DMS53 treated with DMSO at 0.1 percent for 48 hours (cell line): Measurements from ENCODE around the gene METTL25B.

Experiments used
- DNase-seq: peaks from one replicate; lab custom pipeline; 2025; ENCODE audit not compliant: unreplicated experiment; lab: John Stamatoyannopoulos, UW

Gene METTL25B

DNA sequence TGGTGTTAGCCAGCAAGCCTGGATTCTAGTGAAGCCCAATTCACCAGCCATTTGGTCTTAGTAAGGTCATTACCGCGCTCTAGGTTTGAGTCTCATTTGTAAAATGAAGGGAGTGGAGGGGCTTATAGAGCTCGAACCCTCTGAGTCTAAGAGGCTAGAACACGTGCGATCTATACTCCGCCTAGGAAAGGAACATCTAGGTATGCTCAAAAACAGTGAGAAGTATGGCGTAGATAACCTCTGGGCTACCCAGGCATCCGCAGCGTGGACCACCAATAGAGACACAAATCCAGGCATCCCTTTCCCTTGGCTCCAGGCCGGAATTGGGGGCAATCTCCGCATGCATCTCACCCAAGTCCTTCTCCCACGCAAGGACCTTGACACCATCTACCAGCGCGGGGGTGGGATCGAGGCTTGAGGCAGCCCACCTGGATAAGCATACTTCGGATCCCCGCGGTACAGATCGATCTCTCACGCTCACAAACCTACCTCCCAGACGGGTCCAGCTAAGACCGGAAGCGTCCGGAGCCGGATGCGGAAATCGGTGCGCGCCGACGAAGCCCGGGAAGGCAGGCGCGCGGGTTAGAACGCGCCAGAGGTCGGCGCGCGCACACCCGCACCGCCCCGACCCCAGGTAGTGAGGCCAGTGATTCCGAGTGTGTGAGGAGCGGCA, at the start of gene METTL25B:
Gene METTL25B (plus strand): TSS at position 544 of the 673 bp plus-strand sequence. CDS start 636 bp downstream, outside the sequence.
- peak; percentile 72 for DNase-seq

DNA sequence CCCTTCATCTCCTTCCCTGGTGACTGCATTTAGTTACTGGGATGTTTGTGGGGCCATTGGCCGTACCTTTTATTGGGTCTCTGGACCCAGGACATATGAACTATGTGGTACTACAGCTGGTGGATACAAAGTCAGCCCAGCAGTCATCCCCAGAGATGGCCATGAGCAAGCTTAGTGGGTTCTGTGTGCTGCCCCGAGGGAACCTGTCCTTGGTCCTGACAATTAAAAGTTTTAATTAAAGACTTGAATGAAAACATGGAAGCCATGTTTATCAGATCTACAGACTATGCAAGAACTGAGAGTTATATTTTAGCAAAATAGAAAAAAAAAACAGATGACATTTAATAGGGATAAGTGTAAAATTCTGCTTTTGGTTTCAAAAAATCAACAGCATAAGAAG, 48.2 kb upstream of the METTL25B start:
- DNase-seq, result no peak

DNA sequence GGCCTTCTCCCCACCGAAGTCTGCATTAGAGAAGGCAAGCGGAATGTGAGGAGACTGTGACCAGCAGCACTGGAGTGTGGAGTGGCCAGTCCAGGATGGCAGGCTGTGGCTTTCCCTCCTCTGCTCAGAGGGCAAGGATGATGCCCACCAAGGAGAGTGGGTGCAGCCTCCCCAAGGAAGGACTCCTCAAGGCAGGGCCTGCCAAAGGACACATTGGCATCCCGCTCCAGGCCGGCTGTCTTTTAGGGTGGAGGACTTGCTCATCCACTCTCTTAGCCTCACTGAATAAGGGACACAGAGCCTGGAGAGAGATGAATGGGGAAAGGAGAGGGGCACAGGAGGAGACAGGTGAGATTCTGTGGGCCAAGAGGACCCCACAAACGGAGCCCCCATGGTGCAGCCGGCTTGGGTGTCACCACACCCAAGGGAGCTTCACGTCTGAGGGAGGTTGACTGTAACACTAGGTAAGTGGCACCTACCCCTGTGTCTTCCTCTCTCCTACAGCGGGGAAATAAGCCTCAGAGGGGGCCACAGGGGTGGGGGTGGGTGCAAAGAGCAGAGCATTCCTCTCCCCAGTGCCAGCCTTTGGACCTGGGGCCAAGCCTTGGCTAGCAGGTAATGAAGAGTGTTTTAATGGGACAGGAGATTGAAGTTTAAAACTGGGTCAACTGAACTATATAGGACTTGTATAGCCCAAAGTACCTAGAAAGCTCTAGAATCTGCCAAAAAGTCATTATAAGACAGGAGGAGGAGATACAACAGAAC, 46.9 kb upstream of the METTL25B start:
- no peak for DNase-seq

DNA sequence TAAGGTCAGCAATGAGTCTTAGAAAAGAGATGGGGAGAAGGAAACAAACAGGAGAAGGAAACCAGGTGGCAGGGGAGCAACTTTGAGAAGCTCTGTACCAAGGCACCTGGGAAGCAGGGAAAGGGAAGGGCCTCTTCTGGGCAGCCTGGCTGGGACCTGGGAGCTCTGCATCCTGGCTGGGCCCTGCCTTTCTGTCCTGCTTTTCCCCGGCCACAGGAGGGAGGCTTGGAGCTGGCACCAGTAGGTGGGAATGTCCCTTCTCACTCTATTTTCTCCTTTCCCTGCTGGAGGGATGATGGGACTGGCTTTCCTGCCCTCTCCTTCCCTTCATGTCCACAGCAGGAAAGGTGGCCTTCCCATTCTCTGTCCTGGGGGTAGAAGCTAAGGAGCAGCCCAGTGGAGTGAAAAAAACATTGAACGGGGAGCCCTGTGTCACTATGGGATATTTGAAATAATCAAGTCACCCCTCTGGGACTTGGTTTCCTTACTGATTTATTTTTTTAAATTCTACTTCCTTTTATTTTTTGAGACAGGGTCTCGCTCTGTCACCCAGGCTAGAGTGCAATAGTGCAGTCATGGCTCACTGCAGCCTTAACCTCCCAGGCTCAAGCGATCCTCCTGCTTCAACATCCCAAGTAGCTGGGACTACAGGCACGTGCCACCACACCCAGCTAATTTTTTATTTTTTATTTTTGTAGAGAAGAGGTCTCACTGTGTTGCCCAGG, 45.9 kb upstream of the METTL25B start:
- DNase-seq, result no peak

DNA sequence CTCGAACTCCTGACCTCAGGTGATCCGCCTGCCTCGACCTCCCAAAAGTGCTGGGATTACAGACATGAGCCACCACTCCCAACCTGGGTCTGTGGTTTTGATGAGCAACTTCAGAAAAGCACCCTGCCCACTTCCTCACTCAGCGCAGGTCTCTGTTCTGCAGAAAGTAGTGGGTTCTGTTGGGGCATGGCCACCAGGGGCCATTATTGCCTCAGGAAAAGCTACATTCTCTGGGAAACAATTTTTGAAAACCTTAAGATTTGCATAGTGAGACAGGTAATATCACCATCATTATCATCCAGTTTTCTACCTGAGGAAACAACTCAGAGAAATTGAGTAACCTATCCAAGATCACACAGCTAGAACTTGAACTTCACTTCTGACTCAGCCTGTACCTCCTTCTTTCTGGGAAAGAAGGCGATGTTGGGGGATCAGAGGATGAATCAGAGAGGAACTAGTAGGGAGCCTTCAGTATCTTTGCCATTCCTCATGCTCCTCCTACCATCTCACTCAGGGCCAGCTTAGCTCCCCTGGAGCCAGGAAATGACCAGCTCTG, 44.0 kb upstream of the METTL25B start:
- no peak for DNase-seq

DNA sequence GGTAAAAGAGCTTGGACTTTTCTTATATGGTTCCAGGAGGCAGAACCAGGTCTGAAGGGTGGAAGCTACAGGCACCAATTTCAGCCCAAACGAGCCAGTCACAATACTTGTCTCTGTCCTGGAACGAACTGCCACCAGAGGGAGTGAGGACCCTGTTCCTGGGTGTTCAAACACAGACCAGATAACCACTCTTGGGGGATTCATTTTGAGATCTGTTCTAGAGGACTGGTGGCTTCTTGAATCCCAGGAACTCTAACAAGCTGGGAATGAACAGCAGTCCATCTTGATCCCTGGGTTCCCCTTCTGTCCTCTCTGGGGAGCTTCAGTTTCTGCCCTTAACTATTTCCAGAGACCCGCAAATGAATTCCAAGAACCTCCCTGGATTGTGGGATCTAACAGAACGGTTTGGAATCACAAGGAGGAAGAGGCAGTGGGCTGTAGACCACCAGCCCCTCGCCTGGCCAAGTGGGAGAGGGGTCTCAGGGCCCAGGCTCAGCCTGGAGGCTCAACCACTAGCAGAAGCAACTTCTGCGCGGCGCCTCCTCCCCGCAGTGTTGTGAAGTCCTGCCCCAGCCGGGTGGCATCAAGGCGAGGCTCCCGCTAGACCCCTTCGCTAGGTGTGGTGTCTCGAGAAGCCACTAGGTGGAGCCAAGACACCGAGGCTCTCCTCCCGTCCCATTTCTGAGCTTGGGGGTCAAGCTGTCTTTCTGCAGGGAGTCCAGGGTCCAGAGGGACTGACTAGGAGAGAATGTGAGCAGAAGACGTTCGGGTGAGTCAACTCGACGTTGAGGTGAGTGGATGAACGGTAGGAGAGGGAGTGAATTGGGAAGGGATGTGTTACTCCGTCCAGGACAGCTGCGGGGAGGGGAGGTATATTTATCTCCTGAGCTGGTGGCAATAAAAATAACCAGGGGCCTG, 39.0 kb upstream of the METTL25B start:
- DNase-seq, result peak; percentile 80

DNA sequence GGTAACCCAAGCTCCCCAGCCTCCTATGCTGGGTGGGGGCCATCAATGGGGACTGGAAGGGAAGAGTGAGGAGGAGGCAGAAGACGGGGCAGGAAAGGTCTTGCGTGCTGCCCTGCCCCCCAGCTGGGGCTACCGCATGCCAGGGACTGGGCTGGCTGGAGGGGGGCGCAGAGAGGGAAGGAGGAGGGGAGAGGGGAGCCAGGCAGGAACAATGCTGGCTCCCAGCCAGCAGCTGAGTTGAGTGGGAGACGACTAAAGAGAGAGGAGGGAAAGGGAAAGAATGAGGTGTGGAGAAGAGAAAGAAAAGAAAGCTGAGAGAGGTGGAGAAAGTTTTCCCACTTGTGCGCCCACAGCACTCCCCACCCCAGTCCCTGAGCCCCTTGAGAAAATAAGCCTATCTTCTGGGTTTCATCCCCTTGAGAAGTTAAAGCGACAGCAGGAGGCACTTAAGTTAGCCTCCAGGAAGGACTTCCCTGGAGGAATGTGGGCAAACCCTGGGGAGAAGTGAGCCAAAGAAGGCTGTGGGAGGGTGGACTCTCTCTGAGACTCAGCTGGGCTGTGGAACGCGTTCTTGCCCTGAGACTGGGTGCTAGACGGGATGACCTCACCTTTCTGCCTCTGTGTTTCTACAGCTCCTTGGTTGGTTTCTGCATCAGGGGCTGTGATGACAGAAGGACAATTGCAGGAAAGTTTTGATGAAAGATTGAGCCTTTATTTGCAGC, 38.2 kb upstream of the METTL25B start:
- no peak for DNase-seq

DNA sequence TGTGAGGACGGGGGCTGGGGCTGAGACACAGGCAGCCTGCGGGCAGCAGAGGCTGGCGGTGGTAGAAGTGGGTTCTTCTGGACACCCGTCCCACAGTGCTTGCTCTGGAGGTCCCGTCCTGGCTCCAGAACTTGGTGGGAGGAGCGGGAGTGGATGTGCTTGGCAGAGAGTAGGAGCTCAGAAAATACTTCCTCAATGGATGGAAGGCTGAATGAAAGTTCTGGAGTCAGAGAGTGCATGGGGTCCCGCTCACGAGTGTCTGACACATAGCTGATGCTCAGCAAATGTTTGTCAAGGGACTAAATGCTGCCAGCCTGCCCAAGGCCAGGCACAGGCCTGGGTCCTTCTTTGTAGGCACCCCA, 37.6 kb upstream of the METTL25B start:
- no peak for DNase-seq

DNA sequence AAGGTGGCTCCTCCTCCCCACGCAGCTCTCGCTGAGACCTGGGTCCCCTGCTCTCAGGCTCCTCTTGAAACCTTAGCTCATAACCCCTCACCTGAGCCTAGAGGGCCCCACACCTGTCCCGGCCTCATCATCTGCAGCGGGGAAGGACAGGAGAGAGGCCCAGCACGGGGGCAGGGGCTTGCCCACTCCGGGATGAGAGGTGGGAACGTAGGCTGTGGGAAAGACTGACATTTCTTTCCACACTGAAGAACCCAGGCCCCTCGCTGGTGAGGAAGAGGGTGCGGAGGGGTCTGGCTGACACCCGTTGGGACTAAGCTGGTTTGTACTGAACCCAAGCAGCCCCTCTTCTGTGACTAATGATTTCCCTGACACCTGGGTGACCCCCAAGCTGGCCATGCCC, 37.1 kb upstream of the METTL25B start:
- DNase-seq, result no peak

DNA sequence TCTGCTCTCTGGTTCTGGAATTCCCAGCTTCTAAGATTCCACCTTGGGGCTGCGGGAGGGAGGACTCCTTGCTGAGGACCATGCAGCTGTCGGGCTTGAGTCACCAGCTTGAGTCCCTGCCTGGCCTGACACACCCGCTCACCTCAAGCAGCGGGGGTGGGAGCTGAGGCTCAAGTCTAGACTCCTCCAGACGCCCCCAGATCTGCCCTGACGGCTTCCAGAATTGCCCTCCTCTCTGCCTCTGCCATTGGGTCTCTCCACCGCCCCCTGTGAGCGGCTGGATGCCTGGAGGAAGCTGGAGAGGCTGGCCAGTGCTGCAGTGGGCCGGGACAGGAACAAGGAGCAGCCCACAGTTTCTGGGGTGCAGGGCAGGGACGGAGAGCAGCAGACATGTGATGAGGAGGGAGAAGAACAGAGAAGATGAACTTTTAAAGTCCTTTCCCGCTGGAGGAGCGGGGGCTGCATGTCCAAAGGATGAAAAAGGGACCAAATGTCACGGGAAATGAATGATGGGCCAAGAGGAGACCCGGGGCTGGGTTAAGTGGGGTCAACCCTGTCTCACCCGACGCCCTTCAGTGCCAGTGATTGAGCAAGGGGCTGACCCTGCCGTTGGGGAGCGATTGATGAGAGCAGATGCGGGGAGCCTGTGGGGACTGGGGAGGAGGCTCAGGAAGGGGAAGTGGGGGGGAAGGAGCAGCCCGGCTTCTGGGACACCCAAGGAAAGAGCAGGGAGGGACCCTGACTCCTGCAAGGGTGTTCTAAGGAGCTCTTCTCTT, 36.4 kb upstream of the METTL25B start:
- DNase-seq, result no peak

DNA sequence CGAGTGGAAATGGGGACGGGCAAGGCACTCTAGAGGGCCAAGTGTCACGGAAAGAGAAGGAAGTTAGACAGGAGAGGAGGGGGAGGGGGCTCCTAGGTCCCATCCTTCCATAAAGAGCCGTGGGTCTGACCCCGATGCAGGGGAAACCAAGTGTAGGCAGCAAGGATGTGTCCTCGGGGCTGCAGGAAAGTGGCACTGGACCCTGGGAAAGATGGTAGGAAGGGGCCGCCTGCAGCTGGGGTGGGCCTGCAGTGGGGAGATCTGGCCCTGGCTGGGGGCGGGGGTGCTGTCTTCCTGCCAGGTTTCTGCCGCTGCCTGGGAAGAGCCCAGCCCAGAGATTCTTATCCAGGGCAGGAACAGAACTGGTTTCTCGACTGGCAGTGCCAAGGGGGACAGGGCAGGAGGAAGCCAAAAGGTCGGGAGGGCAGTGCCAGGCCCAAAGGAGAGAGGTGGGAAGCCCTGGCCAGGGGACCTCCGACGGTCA, 35.8 kb upstream of the METTL25B start:
- DNase-seq, result no peak

DNA sequence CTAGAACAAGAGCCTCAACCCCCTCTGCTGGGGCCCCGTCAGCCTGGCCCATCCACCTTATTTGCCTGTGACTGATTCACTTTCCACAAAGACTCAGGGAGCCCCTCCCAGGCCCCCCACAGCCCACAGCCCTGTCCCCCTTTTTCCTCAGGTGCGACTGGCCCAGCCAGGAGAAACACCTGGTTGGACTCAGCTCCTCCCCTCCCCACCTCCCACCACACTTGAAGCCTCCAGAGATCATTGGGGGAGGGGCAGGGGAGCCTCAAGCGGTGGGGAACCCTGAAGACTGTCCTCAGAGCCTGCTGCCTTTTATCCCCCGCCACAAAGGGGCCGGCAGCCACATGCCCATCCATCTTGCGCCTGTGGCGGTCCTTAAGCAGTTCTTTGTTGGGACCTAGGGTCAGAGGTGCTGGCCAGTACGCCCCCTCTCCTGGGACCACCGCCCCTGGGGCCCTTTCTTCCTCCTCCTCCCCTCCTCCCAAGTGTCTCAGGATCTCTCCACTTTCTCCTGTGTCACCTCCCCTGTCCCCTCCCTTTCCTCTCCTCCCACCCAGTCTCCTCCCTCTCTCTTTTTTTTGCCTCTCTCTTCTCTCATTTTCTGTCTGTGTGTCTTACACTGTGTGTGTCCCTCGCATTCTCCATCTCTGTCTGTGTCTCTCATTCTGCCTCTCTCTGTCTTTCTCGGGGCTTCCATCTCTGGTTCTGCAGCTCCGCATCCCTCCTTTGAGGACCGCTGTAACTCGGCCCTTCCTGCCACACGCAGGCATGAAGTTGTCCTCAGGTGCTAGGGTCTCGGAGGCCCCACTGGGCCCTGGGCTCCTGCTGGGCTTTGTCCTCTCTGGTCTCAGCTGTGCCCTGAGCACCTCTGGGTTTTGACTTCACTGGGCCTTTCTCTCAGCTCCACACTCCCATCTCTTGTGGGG, 35.1 kb upstream of the METTL25B start:
- peak; percentile 47 for DNase-seq

DNA sequence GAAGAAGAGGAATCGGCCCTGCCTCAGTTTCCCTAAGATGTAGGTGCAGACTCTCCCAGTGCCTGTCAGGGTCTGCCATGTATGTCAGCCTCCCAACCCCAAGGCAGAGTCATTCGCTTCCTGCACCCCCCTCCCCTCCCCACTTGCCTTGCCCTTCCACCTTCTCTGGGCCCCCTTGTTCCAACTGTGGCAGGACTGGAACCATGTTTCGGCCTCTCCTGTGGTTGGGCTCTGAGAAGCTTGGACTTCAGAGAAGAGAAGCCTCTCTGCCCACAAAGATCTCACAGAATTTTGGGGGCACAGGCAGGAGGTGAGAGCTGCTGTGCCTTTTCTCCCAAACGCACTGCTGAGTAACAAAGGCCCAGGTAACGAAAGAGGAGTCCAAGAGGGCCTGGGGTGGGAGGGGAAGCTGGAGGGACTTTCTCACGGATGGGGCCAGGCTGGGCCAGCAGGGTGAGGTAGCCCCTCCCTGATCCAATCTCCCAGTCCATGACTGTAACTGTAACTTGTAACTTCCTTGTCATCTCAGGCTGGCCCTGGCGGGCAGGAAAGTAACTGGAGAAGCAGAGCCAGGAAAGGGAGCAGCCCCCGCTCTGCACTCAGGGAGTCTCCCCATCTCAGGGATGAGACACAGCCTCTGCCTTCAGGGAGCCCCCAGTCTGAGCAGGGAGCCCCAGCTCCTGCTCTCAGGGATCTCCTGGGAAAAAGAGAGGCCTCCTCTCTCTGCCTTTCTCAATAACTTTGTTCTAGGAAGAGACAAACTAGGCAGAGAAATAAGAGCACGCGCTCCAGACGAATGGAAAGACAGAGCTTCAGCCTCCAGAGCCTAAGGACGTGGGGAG, 34.2 kb upstream of the METTL25B start:
- no peak for DNase-seq

DNA sequence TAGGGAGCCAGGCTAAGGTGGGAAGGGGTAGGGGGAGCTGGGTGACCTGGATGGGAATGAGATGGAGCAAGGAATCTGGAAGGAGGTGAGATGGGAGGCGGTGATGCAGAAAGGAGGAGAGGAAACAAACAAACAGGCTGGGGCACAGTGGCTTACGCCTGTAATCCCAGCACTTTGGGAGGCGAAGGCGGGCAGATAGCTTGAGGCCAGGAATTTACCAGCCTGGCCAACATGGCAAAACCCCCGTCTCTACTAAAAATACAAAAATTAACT, 33.6 kb upstream of the METTL25B start:
- DNase-seq, result no peak

DNA sequence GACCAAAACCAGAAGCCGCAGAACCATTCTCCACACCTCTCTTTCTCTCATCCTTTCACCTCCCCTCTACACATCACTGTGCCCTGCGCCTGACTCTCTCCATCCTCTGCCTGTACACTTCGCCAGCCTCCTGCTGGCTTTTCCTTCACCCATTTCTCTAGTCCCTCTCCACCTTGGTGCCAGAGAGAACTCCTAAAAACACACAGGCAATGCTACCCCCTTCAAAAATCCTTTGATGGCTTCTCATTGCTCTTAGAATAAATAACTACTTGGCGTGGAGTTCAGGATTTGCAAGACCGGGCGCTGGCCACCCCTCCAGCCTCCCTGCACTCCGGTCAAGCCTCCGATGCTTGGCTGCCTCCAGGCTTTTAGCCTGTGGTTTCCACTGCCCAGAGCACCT, 31.5 kb upstream of the METTL25B start:
- DNase-seq, result no peak

DNA sequence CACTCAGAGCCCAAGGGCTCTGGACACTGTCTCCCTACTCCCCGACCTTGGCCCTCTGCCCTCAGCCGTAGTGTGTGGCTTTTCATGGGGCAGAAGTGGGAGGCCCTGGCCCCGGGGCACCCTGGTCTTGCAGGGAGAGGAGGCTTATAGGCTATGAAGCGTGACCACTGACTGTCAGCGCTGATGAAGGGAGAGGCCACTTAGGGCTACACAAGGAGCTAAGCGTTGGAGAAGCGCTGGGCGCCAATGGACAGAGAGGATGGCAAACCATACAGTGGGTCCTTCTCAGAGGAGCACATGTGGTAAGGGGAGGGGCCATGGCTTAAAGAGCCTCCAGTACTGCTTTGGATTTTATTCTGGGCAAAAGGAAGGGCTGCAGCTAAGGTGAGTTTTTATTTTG, 30.8 kb upstream of the METTL25B start:
- DNase-seq, result peak; percentile 56

DNA sequence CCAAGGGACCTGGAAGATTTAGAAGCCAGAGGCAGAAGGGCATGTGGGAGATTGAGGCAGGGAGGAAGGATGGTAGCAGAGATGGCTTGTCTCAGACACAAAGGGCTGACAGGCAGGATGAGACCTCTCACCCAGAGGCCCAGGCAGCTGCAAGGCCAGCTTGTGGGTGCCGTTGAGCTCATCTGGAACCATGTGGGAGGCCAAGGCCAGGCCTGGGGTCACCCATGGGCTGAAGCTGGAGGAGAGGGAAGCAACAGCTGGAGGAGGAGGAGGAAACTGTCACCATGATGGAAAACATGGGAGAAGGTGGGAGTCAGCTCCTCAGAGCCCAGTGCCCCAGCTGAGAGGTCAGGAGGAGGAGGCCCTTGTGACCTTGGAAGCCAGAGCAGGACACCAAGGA, 29.3 kb upstream of the METTL25B start:
- DNase-seq, result no peak
